NCI-H2029 (cell line): ENCODE measurements around the gene HMX2.

ENCODE experiments used
- DNase-seq: peaks from one replicate; lab custom pipeline; 2025; lab: John Stamatoyannopoulos, UW

Gene HMX2

DNA sequence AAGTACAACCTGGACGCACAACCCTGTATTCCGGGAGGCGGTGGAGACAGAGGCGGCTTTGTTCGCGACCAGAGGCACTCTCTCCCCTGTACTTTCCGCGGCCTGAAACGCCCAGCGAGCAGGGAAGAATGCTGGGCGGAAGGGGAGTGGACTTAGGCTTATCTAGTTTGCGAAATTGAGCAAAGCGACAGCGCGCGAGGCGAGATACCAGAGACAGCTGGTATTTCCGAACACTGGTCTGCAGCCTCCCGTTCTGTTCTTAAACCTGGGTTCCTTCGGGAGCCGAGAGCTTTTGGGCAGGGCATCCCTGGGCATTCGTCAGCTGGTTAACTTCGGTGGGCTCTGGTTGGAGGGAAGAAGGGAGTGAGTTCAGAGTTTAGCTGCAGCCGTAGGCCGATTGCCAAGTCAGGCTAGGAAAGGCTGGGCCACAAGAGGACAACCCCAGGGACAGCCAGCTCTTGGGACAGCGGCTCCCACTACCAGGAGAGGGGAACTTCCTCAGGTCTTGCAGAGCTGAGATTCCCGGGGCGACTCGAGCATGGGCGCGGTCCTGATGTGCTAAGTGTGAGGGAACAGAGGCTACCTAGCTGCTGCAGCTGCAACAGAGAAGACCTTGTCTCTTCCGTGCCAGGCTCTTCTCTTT lies 8.3 kb upstream of the HMX2 start:
- no peak for DNase-seq

DNA sequence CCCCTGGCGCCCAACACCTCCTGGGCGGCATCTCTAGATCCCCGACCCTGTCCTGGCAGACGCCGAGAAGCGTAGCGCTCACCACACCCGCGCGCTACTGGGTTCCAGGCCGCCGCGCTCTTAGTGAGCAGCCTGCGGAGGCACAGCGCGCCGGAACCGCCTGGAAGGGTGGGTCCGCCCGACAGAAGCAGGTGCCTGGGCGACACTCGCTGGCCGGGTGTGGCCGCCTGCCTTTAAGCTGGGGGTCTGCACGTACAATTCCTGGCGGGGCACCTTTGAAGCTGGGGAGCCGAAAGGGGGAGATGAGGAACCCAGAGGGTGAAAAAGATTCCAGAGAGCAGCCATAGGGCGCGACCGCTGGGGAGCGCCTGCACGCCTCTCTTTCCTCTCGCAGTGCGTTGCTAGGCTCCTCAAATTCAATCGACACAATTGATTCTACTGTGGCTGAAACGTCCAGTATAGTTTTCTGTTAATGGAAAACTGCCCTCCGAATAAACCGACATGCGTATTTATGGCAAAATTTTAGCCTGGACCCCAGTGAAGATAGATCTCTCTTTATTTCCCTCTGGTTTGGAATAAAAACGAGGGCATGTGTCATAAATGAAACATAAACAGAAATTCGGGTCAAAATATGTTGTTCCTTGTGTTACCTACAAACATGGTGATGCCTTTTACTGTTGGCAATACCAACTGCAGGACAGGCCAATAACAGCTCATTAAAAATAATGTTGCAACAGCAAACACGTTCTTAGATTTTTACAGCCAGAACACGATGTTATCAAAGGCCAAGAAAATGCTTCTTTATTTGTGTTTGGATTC lies 7.6 kb upstream of the HMX2 start:
- DNase-seq, result no peak

DNA sequence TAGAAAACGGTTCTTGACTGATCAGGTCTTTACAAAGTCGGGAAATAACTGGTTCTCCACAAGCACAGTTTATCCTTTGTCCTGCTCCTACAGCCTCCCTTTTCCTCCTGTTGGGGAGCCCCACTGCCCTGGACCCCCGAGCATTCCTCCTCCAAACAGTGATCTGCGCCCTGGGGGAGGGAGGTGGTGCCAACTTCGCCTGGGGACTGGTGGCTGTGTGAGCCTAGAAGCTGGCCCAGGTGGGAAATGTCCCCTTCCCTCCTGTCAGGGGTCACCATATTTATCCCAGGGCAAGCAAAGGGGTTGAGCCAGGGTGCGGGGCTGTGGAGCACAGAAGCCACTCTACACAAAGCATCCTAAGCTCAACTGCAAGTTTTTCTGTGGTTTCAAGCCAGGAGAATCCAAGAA lies 6.9 kb upstream of the HMX2 start:
- no peak for DNase-seq

DNA sequence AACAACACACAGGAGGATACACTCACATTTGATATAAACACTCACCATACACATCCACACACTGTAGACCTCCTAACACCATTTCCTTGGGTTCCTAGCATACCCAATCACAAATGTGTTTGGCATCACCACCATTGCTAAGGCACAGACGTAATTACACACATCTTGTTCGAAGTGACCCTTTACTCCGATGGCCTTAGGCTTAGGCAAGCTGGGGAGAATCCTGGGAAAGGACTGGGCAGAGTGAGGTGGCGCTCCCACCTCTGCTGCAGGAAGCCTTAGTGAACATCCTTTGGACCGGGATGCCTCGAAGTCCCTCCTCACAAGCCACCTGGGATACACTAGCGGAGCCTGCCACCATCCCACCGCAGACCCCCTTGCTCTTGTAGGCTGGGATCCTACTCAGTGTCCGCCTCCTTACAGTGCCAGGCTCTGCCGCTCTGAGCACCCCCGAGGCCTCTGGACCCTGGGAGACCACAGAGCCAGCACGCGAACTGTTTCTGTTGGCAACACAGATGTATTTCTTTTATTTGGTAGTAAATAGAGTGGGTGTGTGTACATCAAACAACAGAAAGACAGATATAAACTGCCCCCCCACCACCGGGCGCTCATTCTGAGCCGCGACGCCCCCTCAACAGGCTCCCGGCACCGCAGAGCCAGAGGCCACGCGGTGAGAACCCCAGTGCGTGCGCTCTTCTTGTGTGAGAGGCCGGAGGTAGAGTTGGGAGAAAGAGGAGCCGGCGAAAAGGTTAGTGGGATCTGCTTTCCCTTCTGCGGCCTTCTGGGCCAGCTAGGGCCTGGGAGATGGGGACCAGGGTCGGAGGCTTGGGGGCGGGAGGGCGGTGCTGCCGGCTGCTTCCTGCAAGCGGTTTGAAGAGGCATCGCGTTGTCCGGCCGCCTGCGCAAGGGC lies 5.9 kb upstream of the HMX2 start:
- no peak for DNase-seq

DNA sequence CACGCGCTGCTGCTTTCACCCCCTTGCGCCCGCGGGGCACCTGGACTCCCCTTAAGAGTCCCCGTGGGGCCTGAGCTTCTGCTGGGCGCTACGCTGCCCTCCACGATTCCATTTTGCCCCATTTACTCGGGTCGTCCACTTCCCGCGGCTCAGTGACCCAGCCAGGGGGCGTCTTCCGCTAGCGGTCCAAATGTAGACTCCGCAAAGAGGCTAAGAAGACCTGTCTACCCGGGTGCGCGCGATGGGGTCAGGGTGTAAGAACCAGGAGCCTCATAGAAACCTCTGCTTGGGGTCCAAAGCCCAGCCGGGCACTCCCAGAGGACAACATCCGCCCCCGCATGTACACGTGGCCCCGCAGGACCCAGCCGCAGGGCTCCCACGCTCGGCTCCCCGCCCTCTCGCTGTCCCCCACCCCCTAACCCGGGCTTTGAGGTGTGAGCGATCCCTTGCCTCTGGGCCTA lies 5.2 kb upstream of the HMX2 start:
- no peak for DNase-seq

DNA sequence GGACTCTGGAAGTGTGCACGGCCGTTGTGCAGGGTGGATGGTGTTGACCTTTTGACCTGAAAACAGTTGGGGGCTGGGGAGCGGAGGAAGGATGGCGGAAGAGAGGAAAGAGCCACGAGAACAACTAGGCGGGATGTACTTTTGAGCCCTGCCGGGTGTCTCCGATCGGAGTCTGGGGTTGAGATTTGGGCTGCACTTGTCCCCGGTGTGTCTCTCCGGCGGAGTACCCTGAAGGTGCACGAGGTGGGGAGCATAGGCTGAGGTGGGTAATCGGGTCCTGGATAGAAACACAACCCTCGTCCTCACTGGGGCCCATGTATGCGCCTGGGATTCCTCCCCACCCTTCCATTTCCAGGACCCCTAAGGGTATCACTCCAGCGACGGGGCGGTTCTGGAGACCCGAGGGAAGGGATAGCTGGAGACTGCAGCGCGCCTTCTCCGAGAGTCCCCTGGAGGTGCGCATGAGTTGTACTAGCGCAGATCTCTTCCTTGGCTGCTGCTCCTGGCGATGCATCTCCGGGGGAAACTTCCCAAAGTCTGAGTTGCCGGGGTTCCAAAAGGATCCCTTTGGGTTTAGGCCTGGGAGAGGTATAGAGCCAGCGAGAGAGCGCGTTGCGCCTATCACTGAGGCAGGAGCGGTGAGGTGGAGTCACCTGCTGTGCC lies 4.6 kb upstream of the HMX2 start:
- DNase-seq, result no peak

DNA sequence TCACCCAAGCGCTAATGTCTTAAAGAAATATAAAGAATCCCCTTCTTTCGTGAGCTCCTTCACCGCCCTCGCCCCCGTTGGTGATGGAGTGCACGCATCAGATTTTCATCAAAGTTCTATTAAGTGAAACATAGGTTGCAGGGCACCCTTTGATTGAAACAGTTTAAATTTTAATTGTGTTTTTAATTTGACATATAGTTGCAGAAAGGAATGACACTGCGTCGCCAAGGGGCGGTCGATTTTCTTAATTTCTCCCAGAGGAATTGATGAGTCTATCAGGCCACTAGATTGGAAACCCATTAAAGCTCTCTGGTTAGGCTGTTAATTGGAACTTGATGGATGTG lies 4.1 kb upstream of the HMX2 start:
- DNase-seq, result no peak

DNA sequence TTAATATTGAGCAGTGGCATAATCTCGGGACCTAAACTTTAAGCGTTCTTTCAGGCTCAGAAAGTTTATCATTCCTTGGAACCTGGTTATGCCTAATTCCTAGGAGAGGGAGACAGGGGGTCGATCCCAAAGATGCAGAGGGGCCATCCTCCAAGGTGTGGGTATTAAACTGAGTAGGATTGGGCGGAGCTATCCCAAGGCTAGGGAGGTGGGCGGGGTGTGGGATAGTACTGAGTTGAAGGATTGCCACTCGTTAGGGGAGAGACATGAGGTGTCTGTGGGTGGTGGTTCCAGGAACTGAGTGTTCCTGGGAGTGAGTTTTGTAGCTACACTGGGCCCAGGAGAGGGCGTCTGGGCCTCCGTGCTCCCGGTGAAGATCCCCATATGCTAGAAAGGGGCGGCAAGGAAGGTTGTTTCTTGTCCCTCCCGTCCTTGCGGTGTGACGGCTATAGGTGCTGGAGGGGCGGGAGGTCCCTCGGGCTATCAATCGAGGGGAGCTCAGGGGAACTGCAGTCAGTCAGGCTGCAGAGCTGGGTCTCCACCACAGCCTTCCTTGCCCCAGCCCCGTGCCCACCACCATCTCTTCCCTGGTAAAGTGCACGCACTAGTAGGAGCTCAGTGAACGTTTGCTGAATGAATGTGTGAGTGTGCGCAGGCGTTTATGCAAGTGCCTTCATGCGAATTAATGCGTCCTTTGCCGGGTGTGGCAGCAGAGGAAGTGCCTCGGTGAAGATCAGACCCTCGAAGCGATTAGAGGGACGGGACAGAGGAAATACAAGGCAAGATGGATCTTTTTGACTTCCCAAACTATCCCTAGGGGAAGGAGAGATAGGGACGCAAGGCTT lies 3.0 kb upstream of the HMX2 start:
- no peak for DNase-seq

DNA sequence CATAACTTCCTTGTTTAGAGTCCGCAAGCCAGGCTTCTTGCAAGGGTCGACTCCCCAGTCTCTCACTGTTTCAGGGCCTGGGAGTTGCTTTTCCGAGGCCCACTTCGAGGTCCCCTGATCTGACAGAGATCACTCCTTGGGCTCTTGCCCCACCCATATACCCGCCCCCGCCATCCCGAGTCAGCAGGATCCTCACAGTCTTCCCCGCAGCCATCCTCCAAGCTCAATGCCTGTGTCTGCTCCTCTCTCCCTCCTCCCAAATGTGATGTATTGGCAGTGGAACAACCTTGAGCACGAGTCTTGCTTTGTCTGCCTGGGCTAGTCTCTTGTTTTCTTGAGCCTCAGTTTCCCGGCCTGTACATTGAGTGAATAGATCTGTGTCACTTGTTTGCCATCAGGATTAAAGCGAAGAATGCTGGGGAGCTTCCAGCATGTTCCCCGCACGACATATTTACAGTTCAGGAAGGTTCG lies 2.4 kb upstream of the HMX2 start:
- no peak for DNase-seq

DNA sequence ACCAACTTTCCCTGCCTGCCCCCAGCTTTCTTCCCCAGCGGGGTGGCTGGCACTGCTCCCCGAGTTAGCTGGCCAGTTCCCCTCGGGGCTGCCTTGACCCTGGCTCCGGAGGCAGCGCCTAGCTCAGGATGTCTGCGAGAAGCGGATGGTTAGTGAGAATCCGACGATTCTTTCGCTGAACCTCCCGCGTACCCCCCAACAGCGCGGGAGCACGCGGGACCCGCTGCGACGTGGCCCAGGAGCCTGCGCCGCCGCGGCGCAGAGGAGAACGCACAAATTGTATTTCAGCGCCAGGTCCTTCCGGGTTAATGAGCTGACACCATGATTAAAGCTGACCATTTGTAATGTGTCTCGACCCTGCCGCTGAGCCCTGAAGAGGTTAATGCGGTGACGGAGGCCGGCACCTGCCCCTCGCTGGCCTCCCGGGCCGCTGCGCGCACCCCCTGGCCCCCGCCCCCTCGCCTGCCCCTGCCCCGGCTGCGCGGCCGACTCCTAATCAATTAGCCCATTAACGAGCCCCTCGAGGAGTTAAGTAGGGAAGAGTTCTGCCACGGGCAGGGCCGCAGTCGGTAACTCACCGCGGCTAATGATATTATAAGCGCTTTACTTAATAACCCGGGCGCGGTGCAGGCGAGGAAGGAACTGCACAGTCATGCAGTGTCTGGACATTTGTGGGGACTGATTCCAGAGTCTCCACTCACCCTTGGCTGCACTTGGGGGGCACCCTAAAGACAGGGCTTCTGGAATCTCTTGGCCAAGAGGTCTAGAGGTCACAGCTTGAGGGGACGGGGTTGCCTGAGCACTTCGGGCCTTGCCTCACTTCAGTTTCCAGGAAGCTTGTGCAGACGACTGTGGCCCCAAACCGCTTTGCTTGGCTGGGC lies 1.7 kb upstream of the HMX2 start:
- no peak for DNase-seq

DNA sequence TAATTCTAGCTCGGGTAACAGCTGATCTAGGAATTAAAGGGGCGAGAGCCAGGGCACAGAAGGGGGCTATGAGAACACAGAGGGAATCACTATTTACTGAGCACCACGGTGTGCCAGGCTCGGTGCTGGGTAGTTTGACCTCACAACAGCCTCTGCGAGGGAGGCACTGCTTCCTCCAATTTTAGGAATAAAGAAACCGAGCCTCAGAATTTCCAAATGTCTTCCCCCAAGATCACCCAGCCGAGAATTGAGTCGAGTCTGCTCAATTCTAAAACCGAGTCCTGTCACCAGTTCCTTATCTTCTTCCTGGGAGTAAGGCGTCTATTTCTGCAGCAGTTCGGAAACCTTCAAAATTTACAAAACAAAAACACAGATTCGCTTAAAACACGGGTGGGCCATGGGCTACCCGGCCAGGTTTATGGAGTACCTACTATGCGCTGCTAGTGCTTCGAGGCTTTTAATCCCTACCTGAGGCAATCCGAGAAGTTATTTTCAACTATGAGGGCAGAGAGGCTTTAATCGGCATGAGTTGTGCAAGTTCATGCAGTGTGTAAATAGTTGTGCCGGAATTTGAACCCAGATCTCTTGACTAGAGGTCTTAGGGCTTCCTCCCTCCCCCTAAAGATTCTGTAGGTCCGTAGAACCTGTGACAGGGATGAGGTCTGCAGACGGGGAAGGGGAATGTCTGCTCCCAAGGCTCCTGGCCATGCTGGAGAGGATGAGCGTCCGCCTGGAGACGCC lies 872 bp upstream of the HMX2 start:
- DNase-seq, result no peak

DNA sequence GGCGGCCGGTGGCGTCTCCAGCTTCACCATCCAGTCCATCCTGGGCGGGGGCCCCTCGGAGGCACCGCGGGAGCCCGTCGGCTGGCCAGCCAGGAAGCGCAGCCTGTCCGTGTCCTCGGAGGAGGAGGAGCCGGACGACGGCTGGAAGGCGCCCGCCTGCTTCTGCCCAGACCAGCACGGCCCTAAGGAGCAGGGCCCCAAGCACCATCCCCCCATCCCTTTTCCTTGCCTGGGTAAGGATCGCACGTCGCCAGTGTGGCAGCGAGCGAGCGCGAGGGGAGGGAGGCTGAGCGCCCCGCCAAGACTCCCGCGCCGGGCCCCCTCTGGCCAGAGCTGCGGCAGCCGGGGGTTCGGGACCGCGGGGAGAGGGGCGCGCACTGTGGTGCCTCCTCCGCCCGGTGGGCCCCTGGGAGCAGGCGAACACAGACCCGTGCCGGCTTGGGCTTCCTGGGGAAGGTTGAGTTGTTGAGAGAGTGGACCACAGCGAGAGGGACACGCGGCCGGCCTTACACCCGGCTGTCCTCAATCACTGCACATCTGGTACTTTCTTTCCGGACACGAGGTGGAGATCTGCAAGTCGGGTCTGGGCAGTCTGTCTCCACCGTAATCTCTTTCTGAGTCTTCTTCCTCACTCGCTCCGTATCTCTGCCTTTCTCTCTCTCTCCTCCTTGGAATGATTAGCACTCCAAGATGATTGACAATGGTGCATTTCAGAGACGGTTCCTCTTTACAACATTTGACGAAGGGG lies 652 bp downstream of the HMX2 start:
- no peak for DNase-seq

DNA sequence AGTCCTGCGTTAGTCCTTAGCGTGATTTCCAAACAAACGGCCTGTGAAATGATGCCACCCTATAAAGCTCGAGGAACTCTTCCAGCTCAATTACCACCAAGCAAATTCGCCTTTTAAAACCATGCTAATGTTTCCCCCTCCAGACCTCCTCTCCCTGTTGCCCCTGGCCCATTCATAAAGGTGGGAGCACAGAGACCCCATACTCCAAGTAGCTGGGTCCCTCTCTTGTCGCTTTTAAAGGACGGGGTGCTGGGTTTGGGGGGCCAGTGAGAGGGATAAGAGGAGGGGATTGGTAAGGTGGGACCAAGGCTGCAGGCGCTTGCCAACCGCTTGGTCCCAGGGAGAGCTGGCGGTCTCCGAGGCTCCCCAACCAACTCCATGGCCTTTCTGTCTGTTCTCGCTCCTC lies 1.2 kb downstream of the HMX2 start:
- DNase-seq, result no peak

DNA sequence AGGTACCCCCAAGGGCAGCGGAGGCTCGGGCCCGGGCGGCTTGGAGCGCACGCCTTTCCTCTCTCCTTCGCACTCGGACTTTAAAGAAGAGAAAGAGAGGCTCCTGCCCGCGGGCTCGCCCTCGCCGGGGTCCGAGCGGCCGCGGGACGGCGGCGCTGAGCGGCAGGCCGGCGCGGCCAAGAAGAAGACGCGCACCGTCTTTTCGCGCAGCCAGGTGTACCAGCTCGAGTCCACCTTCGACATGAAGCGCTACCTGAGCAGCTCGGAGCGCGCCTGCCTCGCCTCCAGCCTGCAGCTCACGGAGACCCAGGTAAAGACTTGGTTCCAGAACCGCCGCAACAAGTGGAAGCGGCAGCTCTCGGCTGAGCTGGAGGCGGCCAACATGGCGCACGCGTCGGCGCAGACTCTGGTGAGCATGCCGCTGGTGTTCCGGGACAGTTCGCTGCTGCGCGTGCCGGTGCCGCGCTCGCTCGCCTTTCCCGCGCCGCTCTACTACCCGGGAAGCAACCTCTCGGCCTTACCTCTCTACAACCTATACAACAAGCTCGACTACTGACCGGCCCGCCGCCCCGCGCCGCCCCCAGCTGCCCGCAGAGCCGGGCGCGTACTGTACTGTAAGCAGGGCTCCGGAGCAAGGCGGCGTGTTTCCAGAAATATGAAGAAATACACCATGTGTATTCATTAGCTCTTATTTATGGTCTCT lies 1.8 kb downstream of the HMX2 start:
- DNase-seq, result no peak

DNA sequence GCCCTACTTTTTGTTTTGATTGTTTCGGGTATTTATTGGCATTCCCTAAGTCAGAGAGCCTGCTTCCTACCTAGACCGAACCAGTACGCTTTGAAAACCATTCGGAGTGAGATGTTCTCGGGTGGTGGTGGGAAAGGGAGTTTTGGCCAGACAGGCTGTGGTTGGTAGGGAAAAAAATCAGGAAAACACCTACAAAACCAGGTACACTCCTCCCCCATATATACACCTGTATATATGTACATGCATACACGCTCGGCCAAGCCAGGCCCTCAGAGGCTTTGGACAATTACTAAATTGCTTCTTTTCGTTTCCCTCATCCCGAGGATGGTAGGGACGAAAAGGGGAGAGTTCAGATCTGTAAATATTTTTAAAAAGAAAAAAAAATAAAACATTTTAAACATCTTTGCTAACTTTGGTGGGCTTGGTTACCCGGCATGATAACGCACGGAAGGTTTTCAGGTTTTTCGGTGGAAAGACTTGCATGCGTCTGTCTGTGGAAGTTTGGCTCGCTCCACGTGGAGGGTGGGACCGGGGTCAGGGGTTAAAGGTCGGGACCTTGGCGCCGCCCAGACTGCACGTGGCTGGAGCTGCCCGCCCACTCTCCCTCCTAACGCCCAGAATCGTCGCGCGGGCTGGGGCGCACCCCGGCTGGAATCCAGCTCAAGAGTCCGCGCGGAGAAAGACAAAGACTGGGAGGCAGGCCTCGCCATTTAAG lies 2.5 kb downstream of the HMX2 start:
- DNase-seq, result no peak

DNA sequence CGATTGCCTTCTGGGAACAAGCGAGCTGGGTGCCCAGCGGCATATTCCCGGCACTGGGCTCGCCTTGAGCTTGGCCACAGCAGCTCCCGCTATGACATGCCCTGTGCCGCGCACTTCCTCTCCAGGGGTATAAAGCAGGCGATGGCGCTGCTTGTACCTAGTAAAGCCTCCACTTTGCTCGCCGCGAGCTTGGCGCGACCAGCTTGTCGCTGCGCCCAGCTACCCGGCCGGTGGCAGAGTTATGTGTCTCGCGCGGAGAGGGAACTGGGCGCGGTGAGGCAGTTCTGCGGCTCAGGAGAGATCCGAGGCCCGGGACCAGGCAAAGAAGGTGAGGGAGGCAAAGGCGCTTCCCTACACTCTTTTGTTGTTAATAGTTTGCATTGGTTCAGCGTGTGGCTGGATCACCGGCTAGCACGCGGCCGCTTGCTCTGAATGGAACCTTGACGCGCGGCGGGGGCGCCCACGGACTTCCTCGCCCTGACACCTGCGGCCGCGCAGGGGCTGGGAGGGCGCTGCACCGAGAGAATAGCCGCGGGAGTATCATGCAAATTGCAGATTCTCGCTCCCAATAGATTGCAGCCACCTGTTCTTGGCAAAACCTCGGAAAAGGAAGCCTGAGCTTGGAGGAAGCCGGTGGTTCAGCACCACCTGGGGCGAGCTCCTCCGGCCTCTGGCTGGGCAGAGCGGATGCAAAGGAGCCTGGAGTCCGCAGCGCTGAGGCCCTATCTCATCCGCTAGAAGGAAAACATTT lies 3.2 kb downstream of the HMX2 start:
- DNase-seq, result no peak

DNA sequence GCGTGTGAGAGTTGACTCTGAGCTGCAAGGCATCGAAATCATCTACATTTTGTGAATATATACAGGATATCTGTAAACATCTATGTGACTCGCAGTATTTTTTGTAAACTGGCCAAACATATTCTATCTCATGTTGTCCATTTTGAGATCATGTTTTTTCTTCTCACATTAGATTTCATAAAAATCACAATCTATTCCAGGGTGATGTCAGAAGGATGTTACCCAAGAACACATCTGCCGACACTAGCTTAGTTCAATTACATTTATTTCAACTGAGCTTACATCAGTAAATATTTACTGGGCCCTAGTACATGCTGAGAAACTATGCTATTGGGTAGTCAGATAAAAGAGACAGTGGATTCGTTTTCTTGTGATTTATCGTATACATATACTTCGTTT lies 3.8 kb downstream of the HMX2 start:
- DNase-seq, result no peak
